IMR-90 (cell line): ENCODE data around the gene TMEM190. TPM values are rescaled to one million over a fixed set of nuclear protein-coding genes. Genes with fewer than 3 reads are reported as not detected.

ENCODE experiments used
- ATAC-seq: fragments of 200-7000 bp; cut with Tn5 transposase; 2 replicates; pipeline ENCODE4 v1.9.1; 2020; ENCODE audit warnings: low read depth, mild to moderate bottlenecking, moderate library complexity
- BruUV-seq: library from RNA; stranded (reverse); fragments of 400-500 nt; replicated peaks from 2 replicates; lab custom pipeline; 2021; lab: Mats Ljungman, UMichigan
- CTCF ChIA-PET: fragments of 300-600 bp; formaldehyde crosslinking; extraction: SDS; loops from one replicate; lab custom pipeline; 2021; ENCODE audit warnings: antibody characterized with exemption; lab: Yijun Ruan, JAX
- POLR2A ChIA-PET: fragments of 300-600 bp; sonication (Branson Sonifier 250); formaldehyde crosslinking; loops from one replicate; lab custom pipeline; 2022; ENCODE audit warnings: antibody characterized with exemption; ENCODE audit not compliant: unreplicated experiment; lab: Charles Lee
- DNase-seq: peaks from one replicate; pipeline ENCODE4 v3.0.0; 2013
- H2AFZ ChIP-seq: replicated peaks from 2 replicates; pipeline ENCODE3; 2013; ENCODE audit warnings: low read length, mild to moderate bottlenecking; ENCODE audit not compliant: poor library complexity
- H2AK5ac ChIP-seq: 2 replicates; pipeline ENCODE4 v1.6.1; 2013; ENCODE audit warnings: low read depth, low read length, inconsistent platforms
- H2AK9ac ChIP-seq: replicated peaks from 2 replicates; pipeline ENCODE3; 2013; ENCODE audit warnings: mild to moderate bottlenecking, low read depth, low read length, moderate library complexity; ENCODE audit not compliant: poor library complexity
- H2BK120ac ChIP-seq: 2 replicates; pipeline ENCODE4 v1.6.1; 2013; ENCODE audit warnings: low read depth, low read length, inconsistent platforms
- H2BK15ac ChIP-seq: 3 replicates; pipeline ENCODE4 v1.6.1; 2013; ENCODE audit warnings: low read depth, low read length, inconsistent platforms
- H2BK20ac ChIP-seq: 2 replicates; pipeline ENCODE4 v1.6.1; 2013; ENCODE audit warnings: low read depth, mild to moderate bottlenecking, inconsistent platforms, low read length, moderate library complexity
- H2BK5ac ChIP-seq: 2 replicates; pipeline ENCODE4 v1.6.1; 2013; ENCODE audit warnings: mild to moderate bottlenecking, low read depth, low read length, inconsistent platforms; ENCODE audit not compliant: poor library complexity, severe bottlenecking
- H3K14ac ChIP-seq: replicated peaks from 2 replicates; pipeline ENCODE4 v1.6.1; 2013; ENCODE audit warnings: low read depth, low read length, inconsistent platforms
- H3K18ac ChIP-seq: 2 replicates; pipeline ENCODE4 v1.6.1; 2013; ENCODE audit warnings: low read depth, low read length, control low read depth
- H3K23ac ChIP-seq: 2 replicates; pipeline ENCODE4 v1.6.1; 2013; ENCODE audit warnings: low read depth, low read length, inconsistent platforms
- H3K27ac ChIP-seq: 2 replicates; pipeline ENCODE4 v1.5.1; 2013; ENCODE audit warnings: mild to moderate bottlenecking, control low read depth, low read length; ENCODE audit not compliant: insufficient read depth
- H3K27me3 ChIP-seq: 2 replicates; pipeline ENCODE4 v1.6.1; 2013; ENCODE audit warnings: low read length; ENCODE audit not compliant: control insufficient read depth, insufficient read depth
- H3K36me3 ChIP-seq: 2 replicates; pipeline ENCODE4 v1.6.1; 2013; ENCODE audit warnings: low read length, mixed read lengths; ENCODE audit not compliant: control insufficient read depth, insufficient read depth
- H3K4ac ChIP-seq: 2 replicates; pipeline ENCODE4 v1.6.1; 2013; ENCODE audit warnings: low read depth, low read length, inconsistent platforms
- H3K4me1 ChIP-seq: 2 replicates; pipeline ENCODE4 v1.6.1; 2013; ENCODE audit warnings: low read length, mixed read lengths; ENCODE audit not compliant: control insufficient read depth, insufficient read depth
- H3K4me2 ChIP-seq: 2 replicates; pipeline ENCODE4 v1.6.1; 2013; ENCODE audit warnings: low read depth, mild to moderate bottlenecking, control low read depth, low read length, moderate library complexity
- H3K4me3 ChIP-seq: 2 replicates; pipeline ENCODE4 v1.5.1; 2013; ENCODE audit warnings: low read depth, mild to moderate bottlenecking, control low read depth, low read length, moderate library complexity; ENCODE audit not compliant: insufficient read depth
- H3K56ac ChIP-seq: 2 replicates; pipeline ENCODE4 v1.6.1; 2013; ENCODE audit warnings: low read length, inconsistent platforms; ENCODE audit not compliant: insufficient read depth; ENCODE audit errors: extremely low read depth
- H3K79me1 ChIP-seq, 2 experiments: 2 replicates each; pipeline ENCODE4 v1.6.1; 2013; ENCODE audit warnings: low read length in 2 of 2, inconsistent platforms in 1 of 2, low read depth in 1 of 2
- H3K9ac ChIP-seq: 2 replicates; pipeline ENCODE4 v1.6.1; 2013; ENCODE audit warnings: low read depth, low read length, control low read depth
- H3K9me1 ChIP-seq: 2 replicates; pipeline ENCODE4 v1.6.1; 2013; ENCODE audit warnings: low read length, inconsistent platforms; ENCODE audit not compliant: insufficient read depth
- H3K9me3 ChIP-seq: 2 replicates; pipeline ENCODE4 v1.6.1; 2013; ENCODE audit warnings: low read length; ENCODE audit not compliant: control insufficient read depth, insufficient read depth
- H4K20me1 ChIP-seq: 2 replicates; pipeline ENCODE4 v1.6.1; 2013; ENCODE audit warnings: low read length, inconsistent platforms; ENCODE audit not compliant: insufficient read depth
- H4K5ac ChIP-seq: 2 replicates; pipeline ENCODE4 v1.6.1; 2013; ENCODE audit warnings: mild to moderate bottlenecking, low read depth, low read length, control low read depth
- H4K8ac ChIP-seq, 2 experiments: 2 replicates each; pipeline ENCODE4 v1.6.1; 2013; ENCODE audit warnings: low read depth in 2 of 2, low read length in 2 of 2, control low read depth in 1 of 2, inconsistent platforms in 1 of 2
- H4K91ac ChIP-seq: 2 replicates; pipeline ENCODE4 v1.6.1; 2013; ENCODE audit warnings: low read depth, low read length, inconsistent platforms; ENCODE audit not compliant: insufficient read depth
- BHLHE40 ChIP-seq: fragments of 150-350 bp; IDR thresholded peaks from 2 replicates; pipeline ENCODE4 v1.6.1; 2016; ENCODE audit warnings: mild to moderate bottlenecking, low read depth, low read length
- CHD1 ChIP-seq: IDR thresholded peaks from 2 replicates; pipeline ENCODE4 v1.6.1; 2012; ENCODE audit warnings: low read depth, low read length, improper control_type of control experiment
- CTCF ChIP-seq: conservative IDR thresholded peaks from 2 replicates; pipeline ENCODE4 v1.5.1; 2012; ENCODE audit warnings: mild to moderate bottlenecking, low read depth, low read length, improper control_type of control experiment
- ELK1 ChIP-seq: fragments of 150-350 bp; IDR thresholded peaks from 2 replicates; pipeline ENCODE4 v1.6.1; 2016; ENCODE audit warnings: low read depth, mild to moderate bottlenecking, low read length, moderate library complexity, borderline replicate concordance
- FOS ChIP-seq: fragments of 150-350 bp; IDR thresholded peaks from 2 replicates; pipeline ENCODE4 v1.6.1; 2016; ENCODE audit warnings: low read depth, low read length
- POLR2A ChIP-seq: IDR thresholded peaks from 2 replicates; pipeline ENCODE4 v1.6.1; 2012; ENCODE audit warnings: mild to moderate bottlenecking, low read depth, low read length
- RAD21 ChIP-seq: IDR thresholded peaks from 2 replicates; pipeline ENCODE4 v1.6.1; 2012; ENCODE audit warnings: low read length, improper control_type of control experiment
- SMC3 ChIP-seq: fragments of 150-350 bp; IDR thresholded peaks from 2 replicates; pipeline ENCODE4 v1.6.1; 2016; ENCODE audit warnings: low read depth, mild to moderate bottlenecking, antibody characterized with exemption, low read length, moderate library complexity
- USF2 ChIP-seq: fragments of 150-350 bp; IDR thresholded peaks from 2 replicates; pipeline ENCODE4 v1.6.1; 2017; ENCODE audit warnings: mild to moderate bottlenecking, antibody characterized with exemption, low read length, low read depth
- WGBS, 2 experiments: methylation state at CpG; one replicate each; pipeline versions ENCODE4 v1.1.5 to v1.1.7; 2013; ENCODE audit warnings: missing lambda C conversion rate in 2 of 2; ENCODE audit not compliant: insufficient read length in 1 of 2; ENCODE audit errors: extremely low coverage in 2 of 2; 5-methylcytosine and 5-hydroxymethylcytosine counted together
- dilution Hi-C: fragments of 300-500 bp; cut with HindIII; formaldehyde crosslinking; loops from one replicate; pipeline ENCODE4 v1.14.3; 2018; ENCODE audit warnings: low sequenced_read_pairs; ENCODE audit not compliant: unreplicated experiment
- in situ Hi-C: fragments of 300-500 bp; cut with MboI; formaldehyde crosslinking; loops from 3 replicates; pipeline ENCODE4 v1.14.3; 2019; ENCODE audit warnings: low sequenced_read_pairs, inconsistent platforms, mixed read lengths
- intact Hi-C: fragments of 100-400 bp; cut with micrococcal nuclease; formaldehyde crosslinking; loops from 2 replicates; pipeline ENCODE4 v1.10.0; 2022
- polyA plus RNA-seq, 3 experiments: library from polyadenylated mRNA; depleted of rRNA; stranded (reverse); fragments of >200 nt; gene quantifications; 2 replicates each; pipeline ENCODE4 v1.2.3, GENCODE V29; 2012; ENCODE audit warnings: low replicate concordance in 1 of 3
- total RNA-seq: library from RNA; depleted of rRNA; stranded (reverse); fragments of >200 nt; gene quantifications from 2 replicates; pipeline ENCODE4 v1.2.3, GENCODE V29; 2012

TMEM190 gene
- total and polyA plus RNA-seq, 2 of the 4 experiments (the other 2 are of a cell fraction) = 1.6 TPM; not detected in 1

GRCh38 chr19:55390461-55390880 lies 13.8 kb downstream of the TMEM190 start:
- intact Hi-C loops = no loop called here
- H3K27me3 ChIP-seq = no peaks in the 10 kb centered on the region

More at GRCh38 chr19:55390461-55390880, 13.8 kb downstream of the TMEM190 start:
- Histone ChIP-seq H3K56ac (no peak overlapping the region), H2AK9ac (no peak overlapping the region), H3K27ac (no peak overlapping the region), H3K4me1 (peaks cover 36% of the 10 kb centered on the region), H3K23ac (peak overlapping the region; percentile 60; the same call in 1 of the 2 replicates), H2BK15ac (no peak overlapping the region), H3K4me2 (no peak overlapping the region), H3K9ac (no peak overlapping the region), H3K14ac (no peak overlapping the region), H4K20me1 (peaks cover 75% of the 10 kb centered on the region), H2BK5ac (no peak overlapping the region), H3K18ac (no peak overlapping the region), H4K8ac (peak overlapping the region in 1 of 2 experiments; percentile 14; a peak in 1 of 4 replicates), H2BK20ac (no peak overlapping the region), H4K91ac (no peak overlapping the region), H2AFZ (no peak overlapping the region), H3K9me1 (peaks cover 31% of the 10 kb centered on the region), H4K5ac (no peak overlapping the region), H2BK120ac (no peak overlapping the region), H2AK5ac (no peak overlapping the region), H3K79me1 (peaks cover 19 to 63% of the 10 kb centered on the region in 2 experiments), H3K36me3 (peaks cover 48% of the 10 kb centered on the region), H3K4me3 (no peak overlapping the region), H3K4ac (no peak overlapping the region), H3K9me3 (no peaks in the 10 kb centered on the region)
- POLR2A ChIA-PET = interaction anchor here (0.5 to 1.3 kb wide), 2 partner anchors 17 to 23 kb away, joined by 3 read pairs; no protein-coding TSS in a partner anchor
- DNase-seq (no peak), ATAC-seq (no peak)
- CTCF ChIA-PET = no interaction called here
- dilution Hi-C loops = no loop called here
- TF ChIP-seq USF2 (no peak), POLR2A (no peak; the same call in none of the 2 replicates), ELK1 (no peak), SMC3 (no peak), CHD1 (no peak), BHLHE40 (no peak), FOS (no peak), CTCF (no peak), RAD21 (no peak)
- BruUV-seq = no TSS peak
- in situ Hi-C loops = no loop called here
- WGBS, 2 experiments = 82% methylated on average over 2 of the region's 7 CpGs; no CpG with 5 or more reads in 1 of the 2 experiments
